ENCODE results near the gene CNP. TPM values are rescaled to one million over a fixed set of nuclear protein-coding genes. Genes with fewer than 3 reads are reported as not detected.

The CNP gene
- total RNA-seq, 1 donor from 2014 or later, result 79.4 TPM

GRCh38 chr17:41939044-41939692 is 27.4 kb upstream of the CNP start:
- Mint-ChIP-seq H3K36me3 (ENCODE audit: low read depth) (no peaks in the 10 kb centered on the region), H3K27ac (ENCODE audit: unreplicated experiment) (no peak overlapping the region)
- no peak for DNase-seq (ENCODE audit: low spot score)

GRCh38 chr17:41939693-41940090 is 26.9 kb upstream of the CNP start:
- Mint-ChIP-seq H3K9me3 (ENCODE audit: low read depth) (no peaks in the 10 kb centered on the region), H3K36me3 (ENCODE audit: low read depth) (no peaks in the 10 kb centered on the region), H3K4me3 (ENCODE audit: unreplicated experiment) (no peak overlapping the region), H3K27me3 (ENCODE audit: low read depth) (no peaks in the 10 kb centered on the region), H3K27ac (ENCODE audit: unreplicated experiment) (no peak overlapping the region), H3K4me1 (ENCODE audit: low read depth) (no peaks in the 10 kb centered on the region)
- no peak for DNase-seq (ENCODE audit: low spot score)
- TF ChIP-seq CTCF (IDR thresholded peaks at IDR 0.05), result no peak

More at GRCh38 chr17:41939044-41939692, 27.4 kb upstream of the CNP start:
- no peak for TF ChIP-seq CTCF (IDR thresholded peaks at IDR 0.05)
- Mint-ChIP-seq H3K27me3 (ENCODE audit: low read depth) (no peaks in the 10 kb centered on the region), H3K4me3 (ENCODE audit: unreplicated experiment) (no peak overlapping the region), H3K4me1 (ENCODE audit: low read depth) (no peaks in the 10 kb centered on the region), H3K9me3 (ENCODE audit: low read depth) (no peaks in the 10 kb centered on the region)

- Mint-ChIP-seq H3K4me3 (ENCODE audit: unreplicated experiment) (no peak overlapping the region), H3K4me1 (ENCODE audit: low read depth) (no peaks in the 10 kb centered on the region), H3K9me3 (ENCODE audit: low read depth) (no peaks in the 10 kb centered on the region), H3K36me3 (ENCODE audit: low read depth) (no peaks in the 10 kb centered on the region), H3K27me3 (ENCODE audit: low read depth) (no peaks in the 10 kb centered on the region), H3K27ac (ENCODE audit: unreplicated experiment) (no peak overlapping the region)
- DNase-seq (ENCODE audit: low spot score), result no peak
- no peak for TF ChIP-seq CTCF (IDR thresholded peaks at IDR 0.05)
Measured at GRCh38 chr17:41941168-41941567, 25.4 kb upstream of the CNP start.

- H3K4me3 Mint-ChIP-seq (ENCODE audit: unreplicated experiment), result no peak overlapping the region
- no peak overlapping the region for H3K27ac Mint-ChIP-seq (ENCODE audit: unreplicated experiment)
- no peaks in the 10 kb centered on the region for H3K27me3 Mint-ChIP-seq (ENCODE audit: low read depth)
- no peak for TF ChIP-seq CTCF (IDR thresholded peaks at IDR 0.05)
- no peaks in the 10 kb centered on the region for H3K36me3 Mint-ChIP-seq (ENCODE audit: low read depth)
- no peaks in the 10 kb centered on the region for H3K9me3 Mint-ChIP-seq (ENCODE audit: low read depth)
- no peaks in the 10 kb centered on the region for H3K4me1 Mint-ChIP-seq (ENCODE audit: low read depth)
- no peak for DNase-seq (ENCODE audit: low spot score)
Measured at GRCh38 chr17:41942626-41943373, 23.8 kb upstream of the CNP start.

- Mint-ChIP-seq H3K27me3 (ENCODE audit: low read depth) (no peaks in the 10 kb centered on the region), H3K36me3 (ENCODE audit: low read depth) (no peaks in the 10 kb centered on the region), H3K27ac (ENCODE audit: unreplicated experiment) (no peak overlapping the region), H3K4me3 (ENCODE audit: unreplicated experiment) (no peak overlapping the region), H3K4me1 (ENCODE audit: low read depth) (no peaks in the 10 kb centered on the region), H3K9me3 (ENCODE audit: low read depth) (no peaks in the 10 kb centered on the region)
- TF ChIP-seq CTCF (IDR thresholded peaks at IDR 0.05), result no peak
- DNase-seq (ENCODE audit: low spot score), result no peak
Measured at GRCh38 chr17:41943492-41943891, 23.1 kb upstream of the CNP start.
